Inflammatory macrophage treated with lipopolysaccharide for 1 hour (primary cell): Measurements from ENCODE around the gene GLMP.
"Not testable (repeated sequence)": the region's sequence is repeated elsewhere in the genome, so short reads cannot be mapped to it uniquely, and the experiment has no call there.

Source experiments
- DNase-seq, 2 donors: peaks; one replicate each; pipeline ENCODE4 v3.0.0-alpha.2; 2020 to 2022

The GLMP gene, protein sequence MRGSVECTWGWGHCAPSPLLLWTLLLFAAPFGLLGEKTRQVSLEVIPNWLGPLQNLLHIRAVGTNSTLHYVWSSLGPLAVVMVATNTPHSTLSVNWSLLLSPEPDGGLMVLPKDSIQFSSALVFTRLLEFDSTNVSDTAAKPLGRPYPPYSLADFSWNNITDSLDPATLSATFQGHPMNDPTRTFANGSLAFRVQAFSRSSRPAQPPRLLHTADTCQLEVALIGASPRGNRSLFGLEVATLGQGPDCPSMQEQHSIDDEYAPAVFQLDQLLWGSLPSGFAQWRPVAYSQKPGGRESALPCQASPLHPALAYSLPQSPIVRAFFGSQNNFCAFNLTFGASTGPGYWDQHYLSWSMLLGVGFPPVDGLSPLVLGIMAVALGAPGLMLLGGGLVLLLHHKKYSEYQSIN

GRCh38 chr1:156295391-156295947 is at the start of gene GLMP:
Gene GLMP (minus strand): TSS chr1:156295679. CDS start chr1:156295645, 34 bp downstream.
- peak; percentile 38 to 64 for DNase-seq

DNA sequence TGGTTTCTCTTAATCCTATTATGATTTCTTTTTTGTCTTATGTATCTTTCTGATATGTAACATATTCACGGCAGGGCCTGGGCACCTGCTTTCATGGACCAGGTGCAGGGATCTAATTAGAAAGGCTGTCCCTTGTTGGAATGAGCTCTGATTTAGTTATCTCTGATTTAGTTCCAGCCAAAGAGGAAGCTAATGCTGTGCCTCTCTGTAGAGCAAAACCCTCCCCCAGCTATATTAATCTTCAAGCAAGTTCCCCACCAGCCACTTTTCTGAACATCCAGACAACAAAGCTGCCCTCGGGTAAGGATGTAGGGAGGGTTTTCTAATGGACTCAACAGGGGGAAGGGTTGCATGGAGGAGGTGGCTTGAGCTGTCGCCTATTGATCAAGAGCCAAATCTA is 48.9 kb upstream of the GLMP start:
- no peak for DNase-seq

- peak in 1 of 2 donors; percentile 33 for DNase-seq
Observed at GRCh38 chr1:156342166-156342955, 46.9 kb upstream of the GLMP start.

DNA sequence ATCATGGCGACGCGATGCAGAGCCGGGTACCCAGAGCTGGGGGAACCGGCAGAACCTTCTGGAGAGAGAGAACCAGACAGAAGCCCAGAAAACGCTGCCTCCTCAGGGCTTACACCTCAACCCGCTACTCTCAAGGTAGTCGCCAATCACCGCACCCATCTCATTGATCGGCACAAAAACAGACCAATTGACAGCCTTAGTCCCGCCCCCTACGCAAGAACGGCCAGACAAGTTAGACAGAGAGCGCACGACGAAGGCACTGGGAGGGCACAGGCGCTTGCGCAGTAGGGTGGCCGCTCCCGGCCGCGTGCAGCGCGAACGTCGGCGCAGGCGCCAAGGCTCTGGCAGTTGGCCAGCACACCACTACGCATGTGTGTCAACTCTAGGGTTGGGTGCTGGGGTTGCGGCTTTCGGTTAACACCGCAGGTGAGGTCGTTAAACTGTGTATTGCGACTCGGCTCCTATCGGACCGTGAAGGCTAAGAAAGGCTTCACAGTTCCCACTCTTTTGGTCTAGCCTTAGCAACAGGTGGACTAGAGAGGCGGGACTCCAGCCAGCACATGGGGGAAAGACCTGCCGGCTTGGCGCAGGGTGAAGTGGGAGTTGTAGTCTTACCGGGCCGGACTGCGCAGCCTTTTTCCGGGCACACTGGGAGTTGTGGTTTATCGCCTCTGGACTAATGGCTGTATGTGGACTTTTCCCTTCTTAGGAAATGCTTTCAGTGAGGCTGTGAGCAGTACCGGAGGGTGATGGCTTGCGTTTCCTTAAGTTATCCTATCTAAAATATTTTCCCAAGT is 42.9 kb upstream of the GLMP start, which contains the start of the genes CCT3 and TSACC:
Gene CCT3 (minus strand): TSS at position 113 of the 797 bp plus-strand sequence. CDS start 108 bp downstream, at position 5.
Gene TSACC (plus strand): TSS at position 347 of the 797 bp plus-strand sequence. CDS start 1,232 bp downstream, outside the sequence.
- peak; percentile 99 to 100 for DNase-seq

DNA sequence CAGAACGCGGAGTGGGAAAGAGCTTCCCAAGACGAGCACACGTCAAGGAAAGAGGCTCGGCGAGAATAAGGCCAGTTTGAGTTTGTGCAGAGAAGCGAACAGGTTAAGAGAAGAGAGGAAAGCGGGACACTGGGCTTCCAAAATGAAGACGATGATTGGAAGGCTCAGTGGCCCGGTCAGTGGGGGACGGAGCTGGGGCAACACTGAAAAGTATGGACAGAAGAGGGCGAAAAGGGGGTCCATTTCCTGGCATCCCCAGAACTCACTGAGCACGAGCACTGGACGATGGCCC is 42.4 kb upstream of the GLMP start:
- DNase-seq, result no peak

DNA sequence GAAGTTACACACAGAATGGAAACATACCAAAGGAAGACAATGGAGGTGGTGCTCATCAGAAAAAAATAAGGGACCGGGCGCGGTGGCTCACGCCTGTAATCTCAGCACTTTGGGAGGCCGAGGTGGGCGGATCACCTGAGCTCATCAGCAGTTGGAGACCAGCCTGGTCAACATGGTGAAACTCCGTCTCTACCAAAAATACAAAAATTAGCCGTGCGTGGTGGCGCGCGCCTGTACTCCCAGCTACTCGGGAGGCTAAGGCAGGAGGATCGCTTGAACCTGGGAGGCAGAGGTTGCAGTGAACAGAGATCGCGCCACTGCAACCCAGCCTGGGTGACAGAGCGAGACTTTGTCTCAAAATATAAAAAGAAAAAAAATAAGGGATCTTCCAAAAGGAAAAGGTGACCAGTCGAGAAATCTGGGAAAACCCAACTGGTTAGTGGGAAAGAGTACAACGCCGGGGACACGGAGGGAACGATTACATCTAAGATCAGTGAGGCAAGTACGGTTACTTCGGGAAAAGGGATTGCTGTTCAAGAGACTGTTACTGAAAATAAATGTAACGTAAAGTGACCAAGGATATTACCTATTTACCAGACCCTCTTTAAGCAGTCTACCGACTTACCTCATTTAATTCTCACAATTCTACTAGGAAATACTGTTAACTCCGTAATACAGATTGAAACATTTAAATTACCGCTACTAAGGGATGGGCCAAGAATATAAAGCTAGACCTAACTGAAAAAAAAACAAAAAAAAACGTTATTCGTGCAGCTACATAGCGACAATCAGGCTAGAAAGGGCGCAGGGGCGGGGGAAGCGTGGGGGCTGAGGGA is 41.8 kb upstream of the GLMP start:
- DNase-seq, result peak; percentile 32 to 34

- DNase-seq, result peak; percentile 6 to 9
Observed at GRCh38 chr1:156336242-156336641, 40.8 kb upstream of the GLMP start.

DNA sequence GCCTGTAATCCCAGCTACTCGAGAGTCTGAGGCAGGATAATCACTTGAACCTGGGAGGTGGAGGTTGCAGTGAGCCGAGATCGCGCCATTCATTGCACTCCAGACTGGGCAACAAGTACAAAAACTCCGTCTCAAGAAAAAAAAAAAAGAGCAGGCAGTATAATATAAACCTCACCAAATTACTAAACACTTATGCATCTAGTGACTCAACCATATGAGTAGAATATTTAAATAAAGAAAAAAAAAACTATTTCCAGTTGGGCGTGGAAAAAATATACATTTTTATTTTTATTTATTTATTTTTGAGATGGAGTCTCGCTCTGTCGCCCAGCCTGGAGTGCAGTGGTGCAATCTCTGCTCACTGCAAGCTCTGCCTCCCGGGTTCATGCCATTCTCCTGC is 27.7 kb upstream of the GLMP start:
- DNase-seq, result not testable (repeated sequence)

GRCh38 chr1:156320560-156320959 is 25.1 kb upstream of the GLMP start:
- no peak for DNase-seq

GRCh38 chr1:156319664-156320063 is 24.2 kb upstream of the GLMP start:
- DNase-seq, result peak; percentile 8 to 56

DNA sequence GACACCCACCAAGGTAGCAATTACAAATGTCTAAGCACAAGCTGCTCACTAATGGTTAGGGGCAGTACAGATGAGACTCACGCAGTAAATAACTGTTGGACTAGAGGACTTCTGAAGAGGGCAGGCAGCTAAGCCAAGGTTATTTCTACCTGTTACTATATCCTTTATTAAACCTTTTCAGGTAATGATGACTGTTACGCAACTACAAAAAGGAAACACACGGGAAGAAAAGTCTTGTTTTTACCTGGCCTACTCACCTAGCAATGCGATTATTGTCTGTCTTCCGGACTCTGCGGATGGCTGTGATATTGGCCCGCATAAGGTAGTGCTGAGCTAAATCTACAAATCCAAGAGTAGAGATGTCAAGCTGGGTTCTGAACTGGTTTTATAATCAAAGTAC is 21.4 kb upstream of the GLMP start:
- DNase-seq, result no peak

GRCh38 chr1:156310962-156311361 is 15.5 kb upstream of the GLMP start:
- peak in 1 of 2 donors; percentile 6 for DNase-seq

DNA sequence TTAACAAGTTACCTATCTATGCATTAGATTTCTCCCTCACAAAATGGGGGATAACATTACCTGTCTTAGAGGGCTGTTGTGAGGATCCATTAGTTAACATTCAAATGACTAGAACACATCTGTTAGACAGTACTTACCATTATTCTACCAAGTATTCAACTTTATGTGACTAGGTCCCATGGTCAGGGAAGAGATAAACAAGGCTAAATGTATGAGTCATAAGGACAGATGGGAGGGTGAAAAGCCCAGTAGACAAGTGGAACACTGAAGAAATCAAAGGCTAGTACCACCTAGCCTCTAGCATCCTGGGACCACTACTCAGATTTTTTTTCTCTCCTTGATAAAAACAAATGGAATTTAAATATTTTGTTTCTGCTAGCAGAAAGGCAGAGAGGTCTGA is 12.6 kb upstream of the GLMP start:
- no peak for DNase-seq

DNA sequence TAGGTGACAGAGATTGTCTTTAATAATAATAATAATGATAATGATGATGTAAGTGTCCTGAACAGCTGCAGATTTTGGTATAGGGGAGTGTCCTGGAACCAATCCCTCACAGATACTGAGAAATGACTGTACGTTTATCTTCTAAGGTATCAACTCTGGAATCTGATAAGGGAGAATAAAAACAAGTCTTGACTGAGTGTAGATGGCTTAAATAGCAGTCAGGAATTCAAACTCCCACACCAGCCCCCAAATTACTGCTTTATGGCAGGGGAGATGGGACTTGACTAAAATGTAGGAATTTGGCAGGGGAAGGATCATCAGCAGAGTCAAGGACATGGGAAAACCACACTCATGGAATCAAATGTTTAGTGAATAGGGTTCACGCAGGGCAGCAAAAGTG is 9.7 kb upstream of the GLMP start:
- DNase-seq, result no peak

- no peak for DNase-seq
Observed at GRCh38 chr1:156303241-156303640, 7.8 kb upstream of the GLMP start.

- DNase-seq, result no peak
Observed at GRCh38 chr1:156298852-156299357, 3.4 kb upstream of the GLMP start, which contains the start of gene VHLL. Gene VHLL (minus strand): TSS chr1:156299307. CDS start chr1:156299189, 118 bp downstream.

GRCh38 chr1:156293895-156294294 is 1.6 kb downstream of the GLMP start:
- DNase-seq, result no peak

DNA sequence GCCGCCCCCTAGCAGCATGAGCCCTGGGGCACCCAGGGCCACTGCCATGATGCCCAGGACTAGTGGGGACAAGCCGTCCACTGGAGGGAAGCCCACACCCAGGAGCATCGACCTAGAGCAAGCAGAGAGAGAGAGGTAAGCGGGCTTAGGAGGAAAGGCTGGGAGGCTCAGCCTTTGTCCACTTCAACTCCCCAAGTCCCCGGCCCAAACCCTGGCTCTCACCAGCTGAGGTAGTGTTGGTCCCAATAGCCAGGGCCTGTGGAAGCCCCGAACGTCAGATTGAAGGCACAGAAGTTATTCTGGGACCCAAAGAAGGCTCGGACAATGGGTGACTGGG is 2.4 kb downstream of the GLMP start:
- no peak for DNase-seq

DNA sequence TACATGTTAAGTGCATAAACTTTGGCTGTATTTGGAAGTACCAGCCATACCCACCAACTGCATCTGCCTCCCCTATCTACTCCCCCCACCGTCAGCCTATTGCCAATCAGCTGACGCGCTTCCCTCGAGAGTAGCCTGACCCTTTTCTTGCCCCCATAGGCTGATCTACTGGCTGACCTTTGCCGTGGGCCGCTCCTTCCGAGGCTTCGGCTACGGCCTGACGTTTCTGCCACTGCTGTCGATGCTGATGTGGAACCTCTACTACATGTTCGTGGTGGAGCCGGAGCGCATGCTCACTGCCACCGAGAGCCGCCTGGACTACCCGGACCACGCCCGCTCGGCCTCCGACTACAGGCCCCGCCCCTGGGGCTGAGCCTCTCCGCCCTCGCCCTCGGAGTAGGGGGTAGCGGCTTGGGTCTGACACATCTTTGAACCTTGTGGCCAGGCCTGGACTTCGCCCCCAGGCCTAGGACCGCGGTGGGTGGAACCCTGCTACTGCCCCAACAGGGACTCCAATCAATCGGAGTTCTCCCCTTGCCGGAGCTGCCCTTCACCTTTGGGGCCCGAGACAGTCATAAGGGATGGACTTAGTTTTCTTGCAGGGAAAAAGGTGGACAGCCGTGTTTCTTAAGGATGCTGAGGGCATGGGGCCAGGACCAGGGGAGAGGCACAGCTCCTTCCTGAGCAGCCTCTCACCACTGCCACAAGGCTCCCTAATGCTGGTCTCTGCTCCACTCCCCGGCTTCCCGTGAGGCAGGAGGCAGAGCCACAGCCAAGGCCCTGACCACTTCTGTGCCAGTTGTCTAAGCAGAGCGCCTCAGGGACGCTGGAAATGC is 4.0 kb downstream of the GLMP start:
- peak; percentile 68 to 72 for DNase-seq

DNA sequence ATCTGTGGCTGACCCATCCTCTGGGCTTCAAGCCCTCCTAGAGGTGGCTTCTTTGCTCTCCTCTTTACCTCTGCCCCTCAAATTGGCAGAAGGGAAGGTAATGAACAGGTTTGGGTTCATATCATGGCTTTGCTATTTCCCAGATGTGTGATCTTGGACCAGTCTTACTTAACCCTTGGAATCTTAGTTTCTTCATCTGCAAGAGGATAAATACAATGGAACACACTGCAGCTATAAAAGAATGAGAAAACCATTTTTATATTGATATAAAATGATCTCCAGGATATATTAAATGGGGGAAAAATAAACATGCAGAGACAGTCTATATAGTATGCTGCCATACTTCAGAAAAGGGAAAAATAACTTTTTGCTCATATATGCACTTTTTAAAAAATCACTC is 5.6 kb downstream of the GLMP start:
- no peak for DNase-seq

DNA sequence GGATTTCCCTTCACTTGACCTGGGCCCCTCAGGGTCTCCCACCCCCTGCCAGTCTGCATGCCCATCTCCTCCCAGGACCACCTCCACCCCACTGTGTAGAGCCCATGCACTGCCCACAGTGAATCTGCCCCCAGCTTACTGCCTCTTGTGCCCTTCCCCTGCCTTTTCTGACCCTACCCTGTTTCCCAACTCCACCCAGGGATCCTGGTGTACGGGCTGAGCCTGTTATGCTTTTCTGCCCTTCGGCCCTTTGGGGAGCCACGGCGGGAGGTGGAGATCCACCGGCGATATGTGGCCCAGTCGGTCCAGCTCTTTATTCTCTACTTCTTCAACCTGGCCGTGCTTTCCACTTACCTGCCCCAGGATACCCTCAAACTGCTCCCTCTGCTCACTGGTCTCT is 9.4 kb downstream of the GLMP start:
- no peak for DNase-seq
